ENCODE results near the gene CST8. TPM values are rescaled to one million over a fixed set of nuclear protein-coding genes. Genes with fewer than 3 reads are reported as not detected.

The CST8 gene
- polyA plus RNA-seq, 3 donors from 2014 or later: not detected

DNA sequence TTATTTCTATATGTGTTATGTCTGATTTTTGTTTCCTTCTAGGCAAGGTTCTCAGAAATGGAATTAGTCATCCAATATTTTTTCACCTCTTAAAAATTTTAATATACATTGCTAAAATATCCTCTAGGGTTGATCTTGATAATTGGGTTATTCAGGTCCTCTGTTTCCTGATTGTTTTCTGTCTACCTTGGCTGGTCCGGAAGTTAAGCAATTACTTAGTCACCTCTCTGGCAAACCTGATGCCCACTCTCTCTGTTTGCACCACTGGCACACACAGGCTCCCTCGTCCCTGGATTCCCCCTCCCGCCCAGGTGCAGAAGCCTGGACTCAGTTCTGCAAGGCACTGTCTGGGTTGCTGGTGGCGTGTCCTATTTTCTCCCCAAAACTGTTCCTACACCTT is 49.7 kb downstream of the CST8 start:
- peaks cover 0 to 14% (median 0%) of the 10 kb centered on the region in 3 donors for H3K36me3 Mint-ChIP-seq
- no peaks in the 10 kb centered on the region for H3K9me3 Mint-ChIP-seq
- H3K4me3 Mint-ChIP-seq: no peak overlapping the region
- H3K27me3 Mint-ChIP-seq (ENCODE audit: low read depth in 3 of 3): peaks cover 0 to 9% (median 1%) of the 10 kb centered on the region in 3 donors
- no peak overlapping the region for H3K27ac Mint-ChIP-seq
- no peaks in the 10 kb centered on the region for H3K4me1 Mint-ChIP-seq
- no peak for DNase-seq

DNA sequence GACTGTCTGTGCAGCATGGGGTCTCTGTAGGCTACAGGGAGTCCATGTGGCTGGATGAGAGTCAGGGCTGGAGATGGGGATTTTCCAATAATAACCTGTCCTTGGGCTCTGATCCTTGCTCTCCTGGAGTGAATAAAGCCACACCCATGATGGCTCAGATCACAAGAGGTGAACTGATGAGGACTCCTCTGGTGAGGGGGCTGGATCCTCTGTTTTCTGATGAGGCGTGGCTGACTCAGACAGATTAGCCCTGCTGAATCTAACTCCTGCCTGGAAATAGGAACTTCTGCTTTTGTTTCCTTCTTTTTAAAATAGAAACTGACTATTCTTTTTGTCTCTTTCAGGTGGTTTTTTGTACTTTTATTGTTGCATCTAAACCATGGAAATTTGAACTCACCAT is 50.4 kb downstream of the CST8 start:
- H3K27me3 Mint-ChIP-seq (ENCODE audit: low read depth in 3 of 3): peaks cover 0 to 9% (median 1%) of the 10 kb centered on the region in 3 donors
- no peak overlapping the region for H3K27ac Mint-ChIP-seq

GRCh38 chr20:23541776-23542175 is 50.9 kb downstream of the CST8 start:
- Mint-ChIP-seq H3K9me3 (no peaks in the 10 kb centered on the region), H3K4me3 (no peak overlapping the region), H3K4me1 (no peaks in the 10 kb centered on the region), H3K27me3 (ENCODE audit: low read depth in 3 of 3) (peaks cover 0 to 11% (median 1%) of the 10 kb centered on the region in 3 donors), H3K27ac (no peak overlapping the region), H3K36me3 (peaks cover 0 to 15% (median 0%) of the 10 kb centered on the region in 3 donors)
- no peak for DNase-seq

More for the DNA sequence above, 50.4 kb downstream of the CST8 start:
- DNase-seq: no peak
- H3K4me3 Mint-ChIP-seq: no peak overlapping the region
- no peaks in the 10 kb centered on the region for H3K9me3 Mint-ChIP-seq
- peaks cover 0 to 15% (median 0%) of the 10 kb centered on the region in 3 donors for H3K36me3 Mint-ChIP-seq
- no peaks in the 10 kb centered on the region for H3K4me1 Mint-ChIP-seq

GRCh38 chr20:23542801-23543200 is 51.9 kb downstream of the CST8 start:
- H3K27me3 Mint-ChIP-seq (ENCODE audit: low read depth in 3 of 3): peaks cover 0 to 11% (median 1%) of the 10 kb centered on the region in 3 donors
- no peak overlapping the region for H3K4me3 Mint-ChIP-seq
- no peak overlapping the region for H3K27ac Mint-ChIP-seq
- H3K4me1 Mint-ChIP-seq: no peaks in the 10 kb centered on the region
- no peak for DNase-seq
- H3K36me3 Mint-ChIP-seq: peaks cover 0 to 15% (median 0%) of the 10 kb centered on the region in 3 donors
- H3K9me3 Mint-ChIP-seq: no peaks in the 10 kb centered on the region

GRCh38 chr20:23544133-23544532 is 53.2 kb downstream of the CST8 start:
- Mint-ChIP-seq H3K27ac (no peak overlapping the region), H3K36me3 (peaks cover 0 to 13% (median 0%) of the 10 kb centered on the region in 3 donors), H3K9me3 (no peaks in the 10 kb centered on the region), H3K4me1 (no peaks in the 10 kb centered on the region), H3K4me3 (no peak overlapping the region), H3K27me3 (ENCODE audit: low read depth in 3 of 3) (peaks cover 0 to 7% (median 1%) of the 10 kb centered on the region in 3 donors)
- DNase-seq: no peak

Other genes with a start within 250 kb of the CST8 start
- gene NXT1, start 140.3 kb upstream of the CST8 start, polyA plus RNA-seq: 100 to 1,000 TPM in 1 of 3 donors, 10 to 100 TPM in 2; 60.3 to 129 (median 94.2) TPM
- gene GZF1, start 128.9 kb upstream of the CST8 start, polyA plus RNA-seq: 1 to 10 TPM; 3.5 to 7.0 (median 5.5) TPM
- 10 to 100 TPM in 1 of 3 donors, 1 to 10 TPM in 2; 6.1 to 11.2 (median 7.0) TPM for gene NAPB, start 69.6 kb upstream of the CST8 start, polyA plus RNA-seq
- not detected for gene CSTL1, start 51.4 kb upstream of the CST8 start, polyA plus RNA-seq
- not detected for gene CST11, start 38.2 kb upstream of the CST8 start, polyA plus RNA-seq
- gene CST9L, start 77.4 kb downstream of the CST8 start, polyA plus RNA-seq: not detected
- not detected for gene CST9, start 114.8 kb downstream of the CST8 start, polyA plus RNA-seq
- gene CST3, start 146.8 kb downstream of the CST8 start, polyA plus RNA-seq: 100 to 1,000 TPM in 2 of 3 donors, 10 to 100 TPM in 1; 60.0 to 290 (median 289) TPM
- not detected for gene CST4, start 197.9 kb downstream of the CST8 start, polyA plus RNA-seq

All from immature natural killer cell (primary cell).